Measurements from ENCODE around the gene CHD5.

CHD5 gene

GRCh38 chr1:6174621-6175410 is 5.3 kb downstream of the CHD5 start:
- no peak for DNase-seq (ENCODE audit: low read depth, low spot score)

GRCh38 chr1:6172549-6172948 is 7.6 kb downstream of the CHD5 start:
- DNase-seq (ENCODE audit: low read depth, low spot score), result no peak

- no peak for DNase-seq (ENCODE audit: low read depth, low spot score)
Observed at GRCh38 chr1:6171548-6172124, 8.5 kb downstream of the CHD5 start.

DNA sequence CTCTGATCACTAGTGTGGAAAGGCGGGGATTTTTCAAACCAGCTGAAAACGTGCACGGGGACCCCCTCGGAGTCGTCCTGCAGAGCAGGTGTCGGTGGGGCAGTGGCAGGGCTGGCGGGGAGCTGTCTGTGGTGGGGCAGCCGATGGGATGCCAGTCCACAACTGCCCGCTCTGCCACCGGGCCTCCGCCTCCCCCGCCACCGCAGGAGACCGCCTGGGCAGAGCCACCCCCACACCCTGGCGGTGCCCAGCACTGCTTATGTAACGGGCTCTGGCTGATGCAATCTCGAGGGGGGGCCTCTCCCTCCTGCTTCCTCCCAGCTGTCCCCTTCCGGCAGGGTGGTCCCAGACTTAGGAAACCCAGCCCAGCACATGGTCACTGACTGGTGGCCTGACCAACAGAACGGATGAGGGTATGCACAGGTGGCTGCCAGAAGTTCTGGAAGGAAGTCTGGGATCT is 9.3 kb downstream of the CHD5 start:
- no peak for DNase-seq (ENCODE audit: low read depth, low spot score)

DNA sequence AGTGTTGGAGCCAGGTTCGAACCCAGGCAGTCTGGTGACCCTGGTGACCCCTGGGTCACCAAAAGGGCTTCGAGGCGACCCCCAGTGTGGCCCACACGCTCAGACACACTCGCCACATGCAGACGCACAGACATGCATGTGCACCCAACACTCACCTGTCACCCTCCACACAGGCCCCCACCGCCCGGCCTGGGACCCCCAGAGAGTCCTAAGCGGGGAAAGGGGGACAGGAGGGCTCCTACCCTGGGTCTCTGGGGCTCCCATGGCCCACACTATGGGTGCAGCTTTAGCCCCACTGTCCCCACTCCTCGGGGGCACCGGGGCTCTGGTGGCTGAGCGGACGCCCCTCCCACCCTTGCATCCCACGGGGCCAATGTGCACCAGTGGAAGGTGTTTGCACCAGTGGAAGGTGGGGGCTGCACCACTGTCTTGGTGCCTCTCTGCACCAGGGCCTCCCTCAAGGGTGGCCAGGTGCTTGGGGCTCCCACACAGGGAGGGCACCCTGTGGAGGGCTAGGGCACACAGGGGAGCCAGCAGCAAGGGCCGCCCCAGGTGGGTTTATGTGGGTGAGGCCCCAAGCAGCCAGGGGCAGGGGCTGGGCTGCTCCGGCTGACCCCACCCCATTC is 9.9 kb downstream of the CHD5 start:
- DNase-seq (ENCODE audit: low read depth, low spot score), result no peak

DNA sequence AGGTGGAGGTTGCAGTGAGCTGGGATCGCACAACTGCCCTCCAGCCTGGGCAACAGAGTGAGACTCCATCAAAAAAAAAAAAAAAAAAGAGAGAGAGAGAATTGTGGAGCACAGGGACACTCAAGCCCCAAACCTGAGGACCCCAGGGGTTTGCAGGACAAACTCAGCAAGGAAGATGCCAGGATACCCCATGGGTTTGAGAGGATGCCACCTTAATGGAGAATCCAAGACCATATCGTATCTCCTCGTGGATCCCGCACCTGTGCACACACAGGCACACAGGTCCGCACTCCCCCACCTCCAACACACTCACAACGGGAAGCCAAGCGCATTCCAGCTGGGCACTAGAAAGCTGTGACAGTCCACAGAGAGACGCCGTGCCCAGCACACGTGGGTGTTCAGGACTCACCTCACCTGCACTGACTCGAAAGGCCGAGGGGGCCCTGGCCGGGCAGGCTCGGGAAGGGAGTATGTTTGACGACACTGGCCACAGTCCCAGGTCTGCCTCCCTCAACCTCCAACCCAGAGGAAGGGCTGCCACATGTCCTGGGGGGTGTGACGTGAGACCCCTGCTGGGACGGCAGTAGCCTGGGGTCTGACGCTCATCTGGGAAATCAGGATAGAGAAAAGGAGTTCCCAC is 11.1 kb downstream of the CHD5 start:
- no peak for DNase-seq (ENCODE audit: low read depth, low spot score)

GRCh38 chr1:6167391-6168303 is 12.5 kb downstream of the CHD5 start:
- DNase-seq (ENCODE audit: low read depth, low spot score), result no peak

GRCh38 chr1:6166655-6167390 is 13.3 kb downstream of the CHD5 start:
- DNase-seq (ENCODE audit: low read depth, low spot score), result no peak

- no peak for DNase-seq (ENCODE audit: low read depth, low spot score)
Observed at GRCh38 chr1:6166221-6166620, 13.9 kb downstream of the CHD5 start.

- no peak for DNase-seq (ENCODE audit: low read depth, low spot score)
Observed at GRCh38 chr1:6165441-6165985, 14.6 kb downstream of the CHD5 start.

- no peak for DNase-seq (ENCODE audit: low read depth, low spot score)
Observed at GRCh38 chr1:6165027-6165426, 15.1 kb downstream of the CHD5 start.

DNA sequence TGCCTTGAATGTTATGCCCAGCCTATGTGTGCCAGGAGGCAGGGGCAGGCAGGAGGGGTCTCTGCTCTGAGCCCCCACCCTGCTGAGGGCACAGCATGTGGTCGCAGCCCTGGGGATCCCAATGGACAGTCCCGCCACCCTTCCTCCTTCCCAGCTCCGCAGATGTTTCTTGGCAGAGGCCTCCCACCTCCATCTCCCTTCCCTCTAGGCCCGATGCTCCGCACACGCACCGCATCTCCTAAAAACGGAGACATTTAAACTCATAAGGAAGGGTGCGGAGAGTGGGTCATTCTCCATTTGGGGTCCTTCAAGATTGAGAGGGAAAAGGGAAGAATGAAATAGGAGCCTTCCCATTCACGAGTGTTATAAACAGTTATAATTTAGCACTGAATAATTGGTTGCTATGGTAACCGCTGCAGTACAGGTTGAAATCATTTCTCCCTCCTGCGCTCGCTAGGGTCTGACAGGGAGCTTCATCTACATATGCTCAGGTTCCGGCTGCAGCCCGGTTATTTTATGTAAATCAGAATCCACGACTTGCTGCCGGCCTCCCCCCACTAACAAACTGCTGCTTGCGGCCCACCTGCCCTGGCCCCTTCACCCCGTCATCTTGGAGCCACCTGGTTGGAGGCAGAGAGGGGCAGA is 16.0 kb downstream of the CHD5 start:
- no peak for DNase-seq (ENCODE audit: low read depth, low spot score)

- DNase-seq (ENCODE audit: low read depth, low spot score), result no peak
Observed at GRCh38 chr1:6163191-6163972, 16.7 kb downstream of the CHD5 start.

GRCh38 chr1:6162773-6163172 is 17.3 kb downstream of the CHD5 start:
- DNase-seq (ENCODE audit: low read depth, low spot score), result no peak

- DNase-seq (ENCODE audit: low read depth, low spot score), result no peak
Observed at GRCh38 chr1:6162341-6162740, 17.8 kb downstream of the CHD5 start.

GRCh38 chr1:6158181-6158580 is 21.9 kb downstream of the CHD5 start:
- DNase-seq (ENCODE audit: low read depth, low spot score), result no peak

DNA sequence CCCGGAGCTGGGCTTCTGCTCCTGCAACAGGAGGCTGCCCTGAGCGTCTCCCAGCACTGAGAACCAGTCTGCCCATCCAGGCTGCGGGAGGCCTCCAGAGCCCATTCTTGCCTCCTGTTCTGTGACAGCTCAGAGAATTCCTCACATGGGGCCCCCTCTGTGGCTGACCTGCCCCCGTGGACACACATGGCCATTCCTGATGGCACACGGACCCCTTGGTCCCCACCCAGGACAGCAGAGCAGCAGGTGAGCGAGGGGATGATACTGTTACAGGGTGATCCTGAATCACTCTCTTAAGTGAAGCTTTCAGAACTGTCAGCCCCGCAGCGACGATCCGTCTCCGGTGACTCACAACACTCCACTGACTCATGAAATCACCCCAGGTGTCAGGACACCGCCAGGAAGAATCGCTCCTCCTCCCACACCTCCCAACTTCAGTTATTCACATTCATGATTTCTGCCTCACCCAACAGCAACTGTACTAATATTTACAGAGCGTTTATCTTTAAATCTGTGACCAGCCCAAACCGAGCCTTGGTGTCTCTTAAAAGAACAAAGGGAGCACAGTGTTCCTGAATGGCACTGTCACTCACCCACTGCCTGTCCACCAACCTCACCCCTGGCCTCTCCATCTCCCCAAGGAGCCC is 22.5 kb downstream of the CHD5 start:
- DNase-seq (ENCODE audit: low read depth, low spot score), result peak; percentile 40

DNA sequence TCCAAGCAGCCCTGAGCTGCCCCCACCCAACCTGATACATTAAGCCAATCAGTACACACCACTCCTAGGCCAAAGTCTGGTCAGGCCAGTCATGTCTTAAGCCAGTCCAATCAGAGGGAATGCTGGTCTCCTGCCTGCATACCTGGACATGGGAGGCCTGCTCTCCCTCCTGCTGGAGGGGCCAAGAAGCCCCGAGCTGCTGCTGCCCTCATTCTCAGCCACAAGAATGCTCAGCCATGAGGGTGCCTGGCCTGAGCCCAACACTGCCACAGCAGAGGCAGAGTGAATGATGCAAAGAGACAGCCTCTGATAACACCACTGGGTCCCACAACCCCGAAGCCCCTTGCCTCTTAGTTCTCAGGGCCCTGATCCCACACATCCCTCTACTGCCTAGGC is 23.0 kb downstream of the CHD5 start:
- DNase-seq (ENCODE audit: low read depth, low spot score), result peak; percentile 17

Data from smooth muscle cell of the brain vasculature (primary cell).